SW480 (cell line): Measurements from ENCODE around the gene MATN4.

Experiments
- DNase-seq: peaks from one replicate; pipeline ENCODE4 v3.0.0-alpha.2; 2016; ENCODE audit warnings: low spot score

Gene MATN4

DNA sequence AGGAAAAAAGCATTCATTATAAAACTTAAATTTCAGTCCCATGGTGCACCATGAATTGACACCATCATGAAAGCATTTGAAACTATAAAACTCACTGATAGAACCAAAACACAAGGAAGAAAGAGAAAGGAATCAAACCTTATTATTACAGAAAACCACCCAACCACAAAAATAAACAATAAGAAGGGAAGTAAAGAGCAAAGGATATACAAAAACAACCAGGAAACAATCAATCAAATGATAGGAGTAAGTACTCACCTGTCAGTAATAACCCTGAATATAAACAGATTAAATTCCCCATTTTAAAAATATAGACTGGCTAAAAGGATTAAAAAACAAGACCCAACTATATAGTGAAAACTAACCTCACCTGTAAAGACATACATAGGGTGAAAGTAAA, 59.5 kb downstream of the MATN4 start:
- DNase-seq: no peak

- DNase-seq: no peak
These were observed 60.2 kb downstream of the MATN4 start for GRCh38 chr20:45247865-45248264.

DNA sequence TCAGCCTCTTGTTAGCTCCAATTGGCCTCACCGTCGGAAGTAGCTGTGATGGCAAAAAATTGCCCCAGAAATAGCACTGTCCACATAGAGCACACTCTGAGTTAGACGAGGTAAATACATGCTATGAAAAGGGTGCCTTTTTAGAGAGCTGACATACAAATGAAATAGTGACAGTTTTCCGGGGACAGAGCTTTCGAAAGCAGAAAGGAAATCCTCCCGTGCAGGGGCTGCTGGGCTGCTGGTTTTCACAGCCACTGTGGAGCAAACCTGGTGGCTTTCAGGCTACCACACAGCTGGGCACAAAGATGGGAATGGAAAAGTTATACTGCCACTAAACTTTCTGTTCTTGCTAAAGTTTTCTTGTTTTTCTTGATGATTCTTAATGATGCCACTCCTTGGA, 62.0 kb downstream of the MATN4 start:
- no peak for DNase-seq
